AG09309 (cell line): ENCODE data around the gene CPOX.
A peak's percentile ranks its signal among the peaks of the same experiment; 100 is the strongest.
"Not testable (repeated sequence)": the region's sequence is repeated elsewhere in the genome, so short reads cannot be mapped to it uniquely, and the experiment has no call there.

Source experiments
- DNase-seq: peaks from one replicate; pipeline ENCODE4 v3.0.0-alpha.2; 2010; ENCODE audit warnings: low read depth
- H3K4me3 ChIP-seq: 2 replicates; pipeline ENCODE4 v1.5.1; 2011; ENCODE audit warnings: mild to moderate bottlenecking, low read depth, low read length, moderate library complexity; ENCODE audit not compliant: control insufficient read depth
- CTCF ChIP-seq: IDR thresholded peaks from 2 replicates; pipeline ENCODE4 v1.5.1; 2011; ENCODE audit warnings: mild to moderate bottlenecking, low read depth, low read length, inconsistent platforms; ENCODE audit not compliant: insufficient read depth, control insufficient read depth; ENCODE audit errors: missing control alignments

The CPOX gene

GRCh38 chr3:98593046-98593936 is at the start of gene CPOX:
Gene CPOX, minus strand, starts transcription at chr3:98593611. Its CDS starts 107 bp downstream, at chr3:98593504.
- peak; percentile 33 for DNase-seq
- TF ChIP-seq CTCF, result no peak
- peak within 1 kb of the TSS; percentile 73 for H3K4me3 ChIP-seq

- DNase-seq, H3K4me3 ChIP-seq: not testable (repeated sequence)
Measured at GRCh38 chr3:98642769-98643168, 49.4 kb upstream of the CPOX start.

- H3K4me3 ChIP-seq, result not testable (repeated sequence)
Measured at GRCh38 chr3:98641756-98642155, 48.3 kb upstream of the CPOX start.

GRCh38 chr3:98638515-98638914 is 45.1 kb upstream of the CPOX start:
- H3K4me3 ChIP-seq, DNase-seq: not testable (repeated sequence)

More at GRCh38 chr3:98641756-98642155, 48.3 kb upstream of the CPOX start:
- not testable (repeated sequence) for DNase-seq

- H3K4me3 ChIP-seq, result no peak overlapping the region
- TF ChIP-seq CTCF, result no peak
- no peak for DNase-seq
Measured at GRCh38 chr3:98630416-98630815, 37.0 kb upstream of the CPOX start.

- no peak overlapping the region for H3K4me3 ChIP-seq
- TF ChIP-seq CTCF, result no peak
- DNase-seq, result no peak
Measured at GRCh38 chr3:98628317-98628716, 34.9 kb upstream of the CPOX start.

GRCh38 chr3:98626151-98626550 is 32.7 kb upstream of the CPOX start:
- no peak for TF ChIP-seq CTCF
- no peak overlapping the region for H3K4me3 ChIP-seq
- DNase-seq, result no peak

- TF ChIP-seq CTCF, result no peak
- no peak for DNase-seq
- H3K4me3 ChIP-seq, result no peak overlapping the region
Measured at GRCh38 chr3:98623572-98624280, 30.3 kb upstream of the CPOX start.
